Loucy (cell line): ENCODE data around the gene RAB26.

Experiments used
- H2AFZ ChIP-seq: fragments of 200-600 bp; sonication (generic); 2 replicates; pipeline ENCODE4 v1.6.0; 2016; ENCODE audit warnings: antibody characterized with exemption, mild to moderate bottlenecking, low read length, moderate library complexity
- H3F3A ChIP-seq: fragments of 200-600 bp; 2 replicates; pipeline ENCODE4 v1.6.0; 2016; ENCODE audit warnings: antibody characterized with exemption, low read depth, mild to moderate bottlenecking
- H3K27me3 ChIP-seq: fragments of 200-600 bp; sonication (generic); 2 replicates; pipeline ENCODE4 v1.6.1; 2014; ENCODE audit warnings: low read length, mild to moderate bottlenecking; ENCODE audit not compliant: insufficient read depth, poor library complexity, severe bottlenecking
- H3K36me3 ChIP-seq: fragments of 200-600 bp; sonication (generic); 2 replicates; pipeline ENCODE4 v1.6.1; 2016; ENCODE audit warnings: low read length; ENCODE audit not compliant: insufficient read depth
- H3K4me1 ChIP-seq: fragments of 200-600 bp; sonication (generic); 2 replicates; pipeline ENCODE4 v1.5.1; 2014; ENCODE audit warnings: low read length, mild to moderate bottlenecking; ENCODE audit not compliant: insufficient read depth, poor library complexity, severe bottlenecking
- H3K4me2 ChIP-seq: fragments of 200-600 bp; sonication (generic); 2 replicates; pipeline ENCODE4 v1.6.0; 2014; ENCODE audit warnings: antibody characterized with exemption, low read length, low read depth, mild to moderate bottlenecking; ENCODE audit not compliant: poor library complexity, severe bottlenecking
- H3K4me3 ChIP-seq: fragments of 200-600 bp; sonication (generic); 2 replicates; pipeline ENCODE4 v1.5.1; 2014; ENCODE audit warnings: low read length, mild to moderate bottlenecking, mixed read lengths; ENCODE audit not compliant: poor library complexity, severe bottlenecking
- H3K79me2 ChIP-seq: fragments of 200-600 bp; sonication (generic); 2 replicates; pipeline ENCODE4 v1.6.1; 2014; ENCODE audit warnings: low read length; ENCODE audit not compliant: insufficient read depth
- H3K9ac ChIP-seq: fragments of 200-600 bp; sonication (generic); 2 replicates; pipeline ENCODE4 v1.6.0; 2014; ENCODE audit warnings: mild to moderate bottlenecking, low read depth, low read length, moderate library complexity; ENCODE audit not compliant: poor library complexity, severe bottlenecking
- H3K9me2 ChIP-seq: fragments of 200-600 bp; sonication (generic); replicated peaks from 2 replicates; pipeline ENCODE4 v1.6.1; 2016; ENCODE audit warnings: low read depth, low read length, mixed read lengths
- H3K9me3 ChIP-seq: fragments of 200-600 bp; sonication (generic); 2 replicates; pipeline ENCODE4 v1.6.1; 2014; ENCODE audit warnings: mild to moderate bottlenecking, antibody characterized with exemption, low read length, low read depth; ENCODE audit not compliant: insufficient read depth
- H4K20me1 ChIP-seq: fragments of 200-600 bp; sonication (generic); 2 replicates; pipeline ENCODE4 v1.6.0; 2014; ENCODE audit warnings: antibody characterized with exemption, low read length, mild to moderate bottlenecking; ENCODE audit not compliant: insufficient read depth, poor library complexity, severe bottlenecking
- EZH2phosphoT487 ChIP-seq: fragments of 200-600 bp; IDR thresholded peaks from 2 replicates; pipeline ENCODE4 v1.6.1; 2018; ENCODE audit warnings: antibody characterized with exemption, mild to moderate bottlenecking, moderate library complexity, borderline replicate concordance
- TF ChIP-seq, protein P1 (sequence below): fragments of 200-600 bp; sonication (generic); conservative IDR thresholded peaks from 2 replicates; pipeline ENCODE4 v1.5.1; 2014; ENCODE audit warnings: mild to moderate bottlenecking, antibody characterized with exemption, low read length

The RAB26 gene

GRCh38 chr16:2186064-2186463, 37.6 kb downstream of the RAB26 start:
- Histone ChIP-seq H3K9me3 (no peaks in the 10 kb centered on the region), H4K20me1 (no peaks in the 10 kb centered on the region), H3K9ac (no peak overlapping the region), H3K9me2 (no peaks in the 10 kb centered on the region), H3K36me3 (no peaks in the 10 kb centered on the region), H2AFZ (no peak overlapping the region), H3K4me1 (no peaks in the 10 kb centered on the region), H3K4me2 (no peak overlapping the region), H3K79me2 (no peaks in the 10 kb centered on the region), H3K27me3 (no peaks in the 10 kb centered on the region), H3F3A (no peaks in the 10 kb centered on the region), H3K4me3 (no peak overlapping the region)
- TF ChIP-seq, protein P1, sequence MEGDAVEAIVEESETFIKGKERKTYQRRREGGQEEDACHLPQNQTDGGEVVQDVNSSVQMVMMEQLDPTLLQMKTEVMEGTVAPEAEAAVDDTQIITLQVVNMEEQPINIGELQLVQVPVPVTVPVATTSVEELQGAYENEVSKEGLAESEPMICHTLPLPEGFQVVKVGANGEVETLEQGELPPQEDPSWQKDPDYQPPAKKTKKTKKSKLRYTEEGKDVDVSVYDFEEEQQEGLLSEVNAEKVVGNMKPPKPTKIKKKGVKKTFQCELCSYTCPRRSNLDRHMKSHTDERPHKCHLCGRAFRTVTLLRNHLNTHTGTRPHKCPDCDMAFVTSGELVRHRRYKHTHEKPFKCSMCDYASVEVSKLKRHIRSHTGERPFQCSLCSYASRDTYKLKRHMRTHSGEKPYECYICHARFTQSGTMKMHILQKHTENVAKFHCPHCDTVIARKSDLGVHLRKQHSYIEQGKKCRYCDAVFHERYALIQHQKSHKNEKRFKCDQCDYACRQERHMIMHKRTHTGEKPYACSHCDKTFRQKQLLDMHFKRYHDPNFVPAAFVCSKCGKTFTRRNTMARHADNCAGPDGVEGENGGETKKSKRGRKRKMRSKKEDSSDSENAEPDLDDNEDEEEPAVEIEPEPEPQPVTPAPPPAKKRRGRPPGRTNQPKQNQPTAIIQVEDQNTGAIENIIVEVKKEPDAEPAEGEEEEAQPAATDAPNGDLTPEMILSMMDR: no peak
- TF ChIP-seq EZH2phosphoT487: no peak

DNA sequence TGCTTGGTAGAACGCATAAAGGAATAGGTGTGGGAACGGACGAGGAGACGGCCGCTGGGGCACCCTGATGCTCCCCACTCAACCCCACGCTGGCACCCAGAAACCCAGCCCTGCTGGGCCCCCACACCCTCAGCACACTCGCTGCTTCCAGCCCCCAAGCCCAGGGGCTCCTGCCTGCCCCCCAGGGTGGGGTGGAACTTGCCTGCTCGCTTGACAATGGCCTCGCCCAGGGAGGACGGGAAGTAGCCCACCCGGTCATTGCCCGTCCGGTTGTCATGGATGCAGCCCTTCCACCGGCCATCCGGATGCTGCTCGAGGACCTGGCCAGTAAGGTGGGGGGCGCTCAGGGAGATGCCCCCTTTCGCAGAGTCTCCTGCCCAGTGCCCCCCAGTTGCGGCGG, 38.1 kb downstream of the RAB26 start:
- H3F3A ChIP-seq: no peaks in the 10 kb centered on the region
- no peak overlapping the region for H3K4me3 ChIP-seq
- no peaks in the 10 kb centered on the region for H4K20me1 ChIP-seq
- no peaks in the 10 kb centered on the region for H3K27me3 ChIP-seq
- TF ChIP-seq, protein P1: no peak
- TF ChIP-seq EZH2phosphoT487: no peak
- H3K36me3 ChIP-seq: no peaks in the 10 kb centered on the region
- no peaks in the 10 kb centered on the region for H3K9me3 ChIP-seq
- H3K4me2 ChIP-seq: no peak overlapping the region
- no peaks in the 10 kb centered on the region for H3K79me2 ChIP-seq
- H2AFZ ChIP-seq: no peak overlapping the region
- no peaks in the 10 kb centered on the region for H3K4me1 ChIP-seq
- H3K9ac ChIP-seq: no peak overlapping the region
- no peaks in the 10 kb centered on the region for H3K9me2 ChIP-seq

- Histone ChIP-seq H4K20me1 (no peaks in the 10 kb centered on the region), H3K27me3 (no peaks in the 10 kb centered on the region), H3F3A (no peaks in the 10 kb centered on the region), H3K4me2 (no peak overlapping the region), H3K36me3 (no peaks in the 10 kb centered on the region), H3K4me3 (no peak overlapping the region), H3K4me1 (no peaks in the 10 kb centered on the region), H3K9me2 (no peaks in the 10 kb centered on the region), H3K79me2 (no peaks in the 10 kb centered on the region), H2AFZ (no peak overlapping the region), H3K9me3 (no peaks in the 10 kb centered on the region), H3K9ac (no peak overlapping the region)
- no peak for TF ChIP-seq EZH2phosphoT487
These were observed 38.8 kb downstream of the RAB26 start for GRCh38 chr16:2187212-2187611.

DNA sequence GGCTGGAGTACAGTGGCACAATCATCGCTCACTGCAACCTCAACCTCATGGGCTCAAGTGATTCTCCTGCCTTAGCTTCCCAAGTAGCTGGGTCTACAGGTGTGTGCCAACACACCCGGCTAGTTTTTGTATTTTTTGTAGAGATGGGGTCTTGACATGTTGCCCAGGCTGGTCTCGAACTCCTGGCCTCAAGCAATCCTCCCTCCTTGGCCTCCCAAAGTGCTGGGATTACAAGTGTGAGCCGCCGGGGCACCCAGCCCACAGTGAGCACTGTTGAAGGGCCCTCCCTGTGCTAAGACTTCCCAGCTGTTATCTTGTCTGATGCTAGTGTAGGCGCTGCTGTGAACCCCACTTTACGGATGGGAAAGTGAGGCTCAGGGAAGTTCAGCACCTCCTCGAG, 40.0 kb downstream of the RAB26 start:
- Histone ChIP-seq H3K4me2 (no peak overlapping the region), H3K4me1 (no peaks in the 10 kb centered on the region), H3K79me2 (no peaks in the 10 kb centered on the region), H3K9ac (no peak overlapping the region), H3K36me3 (no peaks in the 10 kb centered on the region), H2AFZ (no peak overlapping the region), H3K9me3 (no peaks in the 10 kb centered on the region), H3F3A (no peaks in the 10 kb centered on the region), H3K4me3 (no peak overlapping the region), H3K9me2 (no peaks in the 10 kb centered on the region), H4K20me1 (no peaks in the 10 kb centered on the region), H3K27me3 (no peaks in the 10 kb centered on the region)
- TF ChIP-seq, protein P1: no peak
- TF ChIP-seq EZH2phosphoT487: no peak
